HG03097 (cell line): Measurements from ENCODE around the gene SLC32A1.

Experiments
- ATAC-seq: cut with Tn5 transposase; IDR thresholded peaks from one replicate; pipeline ENCODE4 v1.9.1; 2021; ENCODE audit not compliant: unreplicated experiment, low FRiP score

The SLC32A1 gene

GRCh38 chr20:38725148-38725901 lies 1.0 kb downstream of the SLC32A1 start:
- ATAC-seq, result no peak

- ATAC-seq, result no peak
Observed at GRCh38 chr20:38725931-38726803, 1.9 kb downstream of the SLC32A1 start.

GRCh38 chr20:38726804-38727606 lies 2.7 kb downstream of the SLC32A1 start:
- no peak for ATAC-seq

GRCh38 chr20:38727607-38728190 lies 3.4 kb downstream of the SLC32A1 start:
- no peak for ATAC-seq

GRCh38 chr20:38728191-38728781 lies 4.0 kb downstream of the SLC32A1 start:
- no peak for ATAC-seq

GRCh38 chr20:38728911-38729642 lies 4.8 kb downstream of the SLC32A1 start:
- no peak for ATAC-seq

DNA sequence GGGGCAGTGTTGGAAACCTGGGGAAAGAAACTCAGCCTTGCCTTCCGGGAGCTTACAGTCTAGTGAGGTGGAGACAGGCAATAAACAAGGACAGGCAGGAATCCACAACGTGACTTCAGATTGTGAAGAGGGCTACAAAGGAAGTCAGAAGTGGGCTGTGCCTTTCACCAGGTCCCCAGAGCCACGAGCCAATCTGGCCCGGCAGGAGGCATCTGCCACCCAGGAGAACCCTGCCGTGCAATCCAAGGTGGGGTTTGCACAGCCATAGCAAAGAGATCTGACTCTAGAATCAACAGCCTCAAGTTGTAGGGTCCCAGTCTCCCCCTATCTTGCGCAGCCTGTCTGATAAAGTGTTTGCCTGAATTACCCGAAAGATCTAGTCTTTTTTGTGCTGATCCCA lies 5.5 kb downstream of the SLC32A1 start:
- ATAC-seq, result no peak

DNA sequence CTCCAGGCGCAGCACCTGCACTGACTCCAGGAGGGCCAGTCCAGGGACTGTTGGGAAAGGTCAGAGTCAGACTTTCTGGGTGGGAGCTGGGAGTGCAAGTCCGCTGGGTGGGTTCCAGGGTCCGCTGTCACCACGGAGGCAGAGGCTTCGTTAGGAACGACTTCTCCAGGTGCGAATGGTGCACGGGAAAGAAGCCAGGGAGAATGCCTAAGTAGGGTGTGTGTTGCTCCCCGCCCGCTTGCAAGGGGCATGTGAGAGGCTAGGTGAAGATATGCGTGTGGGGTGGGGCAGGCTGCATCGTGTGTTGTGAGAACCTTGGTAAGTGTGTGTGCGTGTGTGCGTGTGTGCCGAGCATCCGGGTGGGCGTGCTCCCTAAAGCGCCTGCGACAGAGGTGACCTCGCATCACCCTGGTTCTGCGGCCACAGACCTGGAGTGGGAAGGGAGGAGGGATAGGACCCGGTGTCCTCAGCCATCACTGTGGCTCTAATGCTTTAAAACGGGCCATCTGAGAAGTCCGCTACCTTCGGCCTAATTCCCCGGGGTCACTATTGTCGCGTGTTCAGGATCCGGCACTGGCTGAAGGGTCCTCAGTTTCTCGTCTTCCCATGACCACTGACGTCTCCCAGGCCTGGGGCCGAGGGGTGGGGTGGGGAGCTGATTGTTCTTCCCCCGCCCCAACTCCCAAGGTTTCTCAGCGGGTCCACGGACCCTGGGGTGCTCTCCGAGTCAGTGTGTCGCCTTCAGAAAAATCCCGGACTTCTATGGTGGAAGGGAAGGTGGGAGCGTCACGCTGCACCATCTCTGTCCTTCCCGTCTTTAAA lies 6.1 kb downstream of the SLC32A1 start:
- no peak for ATAC-seq

DNA sequence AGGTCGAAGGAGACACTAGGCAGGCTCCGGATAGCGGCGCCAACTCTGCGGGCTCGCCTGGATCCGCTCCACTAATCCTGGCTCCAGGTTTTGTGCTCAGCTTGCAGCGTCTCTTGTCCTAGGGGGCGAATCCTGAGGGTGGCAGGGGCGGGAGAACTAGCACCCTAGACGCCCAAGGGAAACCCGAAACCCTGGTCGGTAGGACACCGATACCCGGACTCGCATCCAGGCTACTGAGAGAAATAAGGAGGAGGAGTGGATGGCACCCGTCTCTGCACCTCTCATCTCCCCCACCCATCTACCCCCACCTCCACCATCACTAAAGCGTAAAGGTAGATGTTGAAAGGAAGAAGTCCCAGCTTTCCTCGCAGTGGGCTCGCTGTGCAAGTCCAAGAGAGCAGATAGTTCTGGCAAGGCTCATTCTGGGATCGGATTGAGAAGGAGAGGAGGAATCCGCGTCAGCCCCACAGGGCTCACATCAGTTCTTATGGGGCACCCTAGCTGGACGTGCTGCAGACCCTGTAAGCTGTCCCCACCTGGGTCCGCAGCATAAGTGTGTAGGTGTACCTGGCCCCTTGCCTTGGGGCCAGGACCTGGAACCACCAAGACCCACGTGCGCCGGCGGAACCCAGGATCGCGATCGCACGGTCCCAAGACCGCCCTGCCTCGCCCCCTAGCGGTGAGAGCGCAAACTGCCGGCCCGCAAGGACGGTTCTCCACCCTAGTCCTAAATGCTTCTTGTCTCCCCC lies 6.9 kb downstream of the SLC32A1 start:
- ATAC-seq, result no peak

DNA sequence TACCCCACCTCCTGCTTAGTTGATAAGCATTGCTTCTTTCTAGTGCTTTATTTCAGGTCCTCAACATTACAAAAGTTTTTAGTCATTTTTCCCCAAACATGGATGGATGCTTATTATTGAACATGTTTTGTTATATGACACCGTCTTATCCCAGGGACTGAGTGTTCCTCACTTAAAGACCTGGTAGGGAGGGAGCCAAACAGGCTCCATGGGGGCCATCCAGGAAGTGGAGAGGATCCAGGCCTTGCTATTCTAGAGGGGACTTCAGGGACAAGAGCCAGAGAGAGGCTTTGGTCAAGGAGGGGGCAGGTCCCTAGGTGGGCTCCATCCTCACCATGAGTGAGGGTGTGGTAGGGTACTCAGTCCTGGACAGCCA lies 7.4 kb downstream of the SLC32A1 start:
- no peak for ATAC-seq

DNA sequence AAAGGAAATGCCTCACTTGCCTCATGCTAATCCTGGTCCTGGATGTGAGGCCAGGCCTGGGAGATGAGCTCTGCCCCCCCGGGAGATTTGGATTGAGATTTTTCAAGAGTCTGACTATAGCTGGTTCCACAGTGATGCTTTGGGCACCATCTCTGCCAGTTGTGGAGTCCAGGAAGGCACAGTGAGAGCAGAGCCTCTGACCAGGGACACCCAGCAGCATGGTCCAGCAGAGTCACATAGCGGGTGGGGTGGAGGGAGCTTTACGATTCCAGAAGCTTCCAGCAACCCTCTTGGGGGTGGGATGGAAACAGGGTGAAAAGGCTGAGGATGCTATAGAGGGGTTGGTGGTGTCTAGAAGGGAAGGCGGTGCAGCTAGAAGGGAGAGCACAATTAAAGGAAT lies 8.7 kb downstream of the SLC32A1 start:
- no peak for ATAC-seq

DNA sequence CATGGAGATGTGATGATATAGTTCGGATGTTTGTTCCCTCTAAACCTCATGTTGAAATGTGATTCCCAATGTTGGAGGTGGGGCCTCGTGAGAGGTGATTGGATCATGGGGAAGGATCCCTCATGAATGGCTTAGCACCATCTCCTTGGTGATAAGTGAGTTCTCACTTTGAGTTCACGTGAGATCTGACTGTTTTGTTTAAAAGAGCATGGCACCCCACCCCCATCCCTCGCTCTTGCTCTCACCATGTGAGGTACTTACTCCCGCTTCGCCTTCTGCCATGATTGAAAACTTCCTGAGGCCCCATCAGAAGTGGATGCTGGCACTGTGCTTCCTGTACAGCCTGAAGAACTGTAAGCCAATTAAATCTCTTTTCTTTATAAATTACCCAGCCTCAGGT lies 10.9 kb downstream of the SLC32A1 start:
- no peak for ATAC-seq

DNA sequence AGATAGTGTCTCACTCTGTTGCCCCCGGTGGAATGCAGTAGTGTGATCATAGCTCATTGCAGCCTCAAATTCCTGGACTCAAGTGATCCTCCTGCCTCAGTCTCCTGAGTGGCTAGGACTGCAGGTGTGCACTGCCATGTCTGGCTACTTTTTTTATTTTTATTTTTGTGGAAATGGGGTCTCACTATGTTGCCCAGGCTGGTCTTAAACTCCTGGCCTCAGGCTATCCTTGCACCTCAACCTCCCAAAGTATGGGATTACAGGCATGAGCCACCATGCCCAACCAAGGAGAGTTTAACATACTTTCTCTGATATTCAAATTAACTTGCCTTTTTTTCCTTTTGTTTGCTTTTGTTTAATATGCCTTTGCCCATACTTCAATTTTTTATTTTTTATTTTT lies 13.6 kb downstream of the SLC32A1 start:
- no peak for ATAC-seq

DNA sequence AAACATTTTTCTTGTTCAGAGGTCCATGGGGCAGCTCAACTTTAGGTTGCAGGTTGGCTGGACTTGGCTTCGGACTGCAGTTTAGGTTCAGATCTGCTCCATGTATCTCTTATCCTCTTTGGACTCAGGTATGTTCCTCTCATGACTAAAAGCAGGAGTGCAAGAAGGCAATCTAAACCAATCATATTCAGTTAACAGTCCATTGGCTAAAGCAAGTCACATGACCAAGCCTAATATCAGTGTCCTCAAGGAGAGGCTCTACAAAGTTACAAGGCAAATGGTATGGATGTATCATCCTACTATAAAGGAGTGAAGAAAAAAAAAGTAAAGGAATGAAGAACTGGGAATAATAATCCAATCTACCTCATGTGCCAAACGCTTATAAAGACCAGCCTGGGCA lies 21.5 kb downstream of the SLC32A1 start:
- no peak for ATAC-seq

GRCh38 chr20:38747495-38748096 lies 23.3 kb downstream of the SLC32A1 start:
- peak; percentile 6 for ATAC-seq

DNA sequence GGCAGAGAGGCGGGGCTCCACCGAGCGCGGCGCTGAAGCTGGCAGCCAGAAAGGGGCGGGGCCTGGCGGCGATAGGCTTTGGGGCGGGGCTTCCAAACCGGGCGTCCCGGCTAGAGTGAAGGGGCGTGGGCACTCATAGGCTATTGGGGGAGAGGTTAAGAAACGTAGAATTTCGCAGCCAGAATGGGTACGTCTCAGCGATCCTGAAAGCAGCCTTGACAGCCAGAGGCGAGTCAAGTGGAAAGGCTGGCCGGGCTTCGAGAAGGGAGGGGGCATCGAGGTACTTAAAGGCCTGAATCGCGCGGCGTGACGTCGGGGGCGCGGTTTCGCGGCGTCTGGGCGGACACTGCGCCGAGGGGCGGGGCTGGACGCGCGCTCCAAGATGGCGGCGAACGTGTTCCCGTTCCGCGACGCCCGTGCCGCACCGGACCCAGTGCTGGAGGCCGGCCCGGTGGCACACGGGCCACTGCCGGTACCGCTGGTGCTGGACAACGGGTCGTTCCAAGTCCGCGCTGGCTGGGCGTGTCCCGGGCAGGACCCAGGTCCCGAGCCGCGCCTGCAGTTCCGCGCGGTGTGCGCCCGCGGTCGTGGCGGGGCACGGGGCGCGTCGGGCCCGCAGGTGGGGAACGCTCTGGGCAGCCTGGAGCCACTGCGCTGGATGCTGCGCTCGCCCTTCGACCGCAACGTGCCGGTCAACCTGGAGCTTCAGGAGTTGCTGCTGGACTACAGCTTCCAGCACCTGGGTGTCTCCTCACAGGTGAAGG lies 24.0 kb downstream of the SLC32A1 start, which contains the start of gene ACTR5:
ACTR5 (plus strand) TSS at position 364 of the 764 bp plus-strand sequence; CDS start at position 383, 19 bp downstream.
- ATAC-seq, result peak; percentile 85

- no peak for ATAC-seq
Observed at GRCh38 chr20:38748861-38749149, 24.5 kb downstream of the SLC32A1 start.
